ENCODE measurements around the gene DCHS2.

DCHS2 gene

GRCh38 chr4:154503598-154503997, 12.0 kb upstream of the DCHS2 start:
- H3K36me3 ChIP-seq (ENCODE audit: low read depth), result no peaks in the 10 kb centered on the region
- no peak overlapping the region for H3K4me3 ChIP-seq (ENCODE audit: severe bottlenecking)
- H3K27me3 ChIP-seq (ENCODE audit: insufficient read depth, poor library complexity, severe bottlenecking), result peaks cover 8% of the 10 kb centered on the region
- ATAC-seq (ENCODE audit: low read depth), result 0 out of 3 replicates have a peak, but pooled peaks have one; percentile 42
- TF ChIP-seq CTCF (IDR thresholded peaks at IDR 0.05; ENCODE audit: poor library complexity, severe bottlenecking), result peak; percentile 73
- no peak overlapping the region for H3K27ac ChIP-seq (ENCODE audit: poor library complexity, severe bottlenecking)
- peaks cover 11% of the 10 kb centered on the region for H3K4me1 ChIP-seq (ENCODE audit: insufficient read depth, poor library complexity, severe bottlenecking)
- no peaks in the 10 kb centered on the region for H3K9me3 ChIP-seq (ENCODE audit: severe bottlenecking)
- no peak for DNase-seq (ENCODE audit: low spot score)

GRCh38 chr4:154502111-154502510, 10.5 kb upstream of the DCHS2 start:
- Histone ChIP-seq H3K9me3 (ENCODE audit: severe bottlenecking) (no peaks in the 10 kb centered on the region), H3K27me3 (ENCODE audit: insufficient read depth, poor library complexity, severe bottlenecking) (peaks cover 8% of the 10 kb centered on the region), H3K4me1 (ENCODE audit: insufficient read depth, poor library complexity, severe bottlenecking) (peaks cover 6% of the 10 kb centered on the region), H3K36me3 (ENCODE audit: low read depth) (no peaks in the 10 kb centered on the region), H3K27ac (ENCODE audit: poor library complexity, severe bottlenecking) (no peak overlapping the region), H3K4me3 (ENCODE audit: severe bottlenecking) (no peak overlapping the region)
- DNase-seq (ENCODE audit: low spot score) (no peak), ATAC-seq (ENCODE audit: low read depth) (no peak)
- no peak for TF ChIP-seq CTCF (IDR thresholded peaks at IDR 0.05; ENCODE audit: poor library complexity, severe bottlenecking)

- no peak overlapping the region for H3K4me3 ChIP-seq (ENCODE audit: severe bottlenecking)
- peaks cover 19% of the 10 kb centered on the region for H3K27me3 ChIP-seq (ENCODE audit: insufficient read depth, poor library complexity, severe bottlenecking)
- no peak overlapping the region for H3K27ac ChIP-seq (ENCODE audit: poor library complexity, severe bottlenecking)
- ATAC-seq (ENCODE audit: low read depth), result no peak
- DNase-seq (ENCODE audit: low spot score), result no peak
- no peaks in the 10 kb centered on the region for H3K36me3 ChIP-seq (ENCODE audit: low read depth)
- no peak for TF ChIP-seq CTCF (IDR thresholded peaks at IDR 0.05; ENCODE audit: poor library complexity, severe bottlenecking)
- no peaks in the 10 kb centered on the region for H3K4me1 ChIP-seq (ENCODE audit: insufficient read depth, poor library complexity, severe bottlenecking)
- peaks cover 4% of the 10 kb centered on the region for H3K9me3 ChIP-seq (ENCODE audit: severe bottlenecking)
These were observed 6.3 kb upstream of the DCHS2 start for GRCh38 chr4:154497889-154498288.

- no peak for TF ChIP-seq CTCF (IDR thresholded peaks at IDR 0.05; ENCODE audit: poor library complexity, severe bottlenecking)
- DNase-seq (ENCODE audit: low spot score) (no peak), ATAC-seq (ENCODE audit: low read depth) (no peak)
- H3K9me3 ChIP-seq (ENCODE audit: severe bottlenecking), result peaks cover 4% of the 10 kb centered on the region
- H3K4me1 ChIP-seq (ENCODE audit: insufficient read depth, poor library complexity, severe bottlenecking), result no peaks in the 10 kb centered on the region
- H3K27ac ChIP-seq (ENCODE audit: poor library complexity, severe bottlenecking), result no peak overlapping the region
- H3K36me3 ChIP-seq (ENCODE audit: low read depth), result no peaks in the 10 kb centered on the region
- no peak overlapping the region for H3K4me3 ChIP-seq (ENCODE audit: severe bottlenecking)
- peaks cover 25% of the 10 kb centered on the region for H3K27me3 ChIP-seq (ENCODE audit: insufficient read depth, poor library complexity, severe bottlenecking)
These were observed 4.3 kb upstream of the DCHS2 start for GRCh38 chr4:154495867-154496266.

GRCh38 chr4:154492288-154492687, 689 bp upstream of the DCHS2 start:
- Histone ChIP-seq H3K4me3 (ENCODE audit: severe bottlenecking) (no peak overlapping the region), H3K4me1 (ENCODE audit: insufficient read depth, poor library complexity, severe bottlenecking) (no peaks in the 10 kb centered on the region), H3K36me3 (ENCODE audit: low read depth) (no peaks in the 10 kb centered on the region), H3K27me3 (ENCODE audit: insufficient read depth, poor library complexity, severe bottlenecking) (peaks cover 35% of the 10 kb centered on the region), H3K27ac (ENCODE audit: poor library complexity, severe bottlenecking) (no peak overlapping the region), H3K9me3 (ENCODE audit: severe bottlenecking) (peaks cover 4% of the 10 kb centered on the region)
- ATAC-seq (ENCODE audit: low read depth) (no peak), DNase-seq (ENCODE audit: low spot score) (no peak)
- no peak for TF ChIP-seq CTCF (IDR thresholded peaks at IDR 0.05; ENCODE audit: poor library complexity, severe bottlenecking)

All from RWPE2 (cell line).